Measurements from ENCODE around the gene BTG1. TPM values are rescaled to one million over a fixed set of nuclear protein-coding genes. Genes with fewer than 3 reads are reported as not detected.

Gene BTG1
- total RNA-seq, 2 experiments from 2014 or later, result 32.8 to 93.4 TPM

DNA sequence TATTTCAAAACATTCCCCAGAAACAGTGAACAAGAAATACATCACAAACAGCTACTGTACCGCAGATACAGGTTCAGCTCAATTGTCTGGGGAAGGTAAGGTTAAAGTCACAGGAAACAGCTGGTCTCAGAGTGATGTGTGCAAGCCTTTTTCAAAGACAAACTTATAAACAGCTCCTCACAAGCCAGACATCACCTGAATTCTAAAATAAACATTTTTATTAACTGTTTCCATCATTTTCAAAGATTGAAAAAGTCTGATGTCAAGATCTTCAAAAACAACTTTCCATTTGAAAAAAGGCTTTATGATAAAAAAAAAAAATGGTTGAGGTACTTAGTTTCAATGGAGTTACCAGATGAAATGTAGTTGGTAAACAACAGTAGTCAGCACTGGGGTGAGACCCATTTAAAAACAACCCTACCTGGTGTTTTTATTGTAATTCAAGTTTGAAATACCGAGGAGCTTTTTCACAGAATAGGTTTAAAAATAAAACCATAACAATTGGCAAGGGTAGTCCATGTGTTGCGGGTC, 4.0 kb downstream of the BTG1 start:
- no peaks in the 10 kb centered on the region for H3K9me3 ChIP-seq (ENCODE audit: low read length)
- peak overlapping the region; percentile 34 for H3K27ac ChIP-seq (ENCODE audit: low read depth, low read length, poor library complexity, severe bottlenecking)
- peak; percentile 58 for DNase-seq (ENCODE audit: low spot score)
- peaks cover 81% of the 10 kb centered on the region for H4K20me1 ChIP-seq (ENCODE audit: insufficient read depth, low read length)
- intact Hi-C loops (cut with micrococcal nuclease; ENCODE audit: unreplicated experiment), result loop anchor here (5.0 kb wide), 2 partner anchors 149 to 329 kb away; no protein-coding TSS in a partner anchor
- H2AFZ ChIP-seq (ENCODE audit: low read length), result no peak overlapping the region
- CTCF ChIA-PET (ENCODE audit: unreplicated experiment), result no interaction called here
- H3K79me2 ChIP-seq (ENCODE audit: insufficient read depth, low read depth, low read length), result peaks cover 94% of the 10 kb centered on the region
- POLR2A ChIA-PET, result interaction anchor here (0.6 to 1.4 kb wide), 13 partner anchors 9 to 429 kb away, joined by 3 to 6 read pairs (median 3); no protein-coding TSS in a partner anchor
- H3K4me2 ChIP-seq (ENCODE audit: low read length), result peak overlapping the region; percentile 98
- BruUV-seq (replicated peaks), result no TSS peak
- no peaks in the 10 kb centered on the region for H3K9me2 ChIP-seq (ENCODE audit: insufficient read depth, low read length)
- TF ChIP-seq CTCF (conservative IDR thresholded peaks at IDR 0.05; ENCODE audit: low read length) (no peak), EZH2phosphoT487 (IDR thresholded peaks at IDR 0.05; ENCODE audit: borderline replicate concordance, low read depth, low read length) (no peak)
- peaks cover 83% of the 10 kb centered on the region for H3K36me3 ChIP-seq (ENCODE audit: insufficient read depth, low read length)
- peak overlapping the region; percentile 86 for H3K4me3 ChIP-seq (ENCODE audit: low read depth, low read length, poor library complexity, severe bottlenecking)
- peaks cover 33% of the 10 kb centered on the region for H3K4me1 ChIP-seq (ENCODE audit: insufficient read depth, low read length, poor library complexity, severe bottlenecking)

GRCh38 chr12:92140896-92141536, 4.6 kb downstream of the BTG1 start:
- intact Hi-C loops (cut with micrococcal nuclease; ENCODE audit: unreplicated experiment), result loop anchor here (5.0 kb wide), 2 partner anchors 149 to 329 kb away; no protein-coding TSS in a partner anchor
- Histone ChIP-seq H3K36me3 (ENCODE audit: insufficient read depth, low read length) (peaks cover 90% of the 10 kb centered on the region), H3K4me1 (ENCODE audit: insufficient read depth, low read length, poor library complexity, severe bottlenecking) (peaks cover 38% of the 10 kb centered on the region), H3K27ac (ENCODE audit: low read depth, low read length, poor library complexity, severe bottlenecking) (peak overlapping the region; percentile 34), H2AFZ (ENCODE audit: low read length) (no peak overlapping the region), H3K9me2 (ENCODE audit: insufficient read depth, low read length) (no peaks in the 10 kb centered on the region), H3K4me2 (ENCODE audit: low read length) (peak overlapping the region; percentile 98), H3K9me3 (ENCODE audit: low read length) (no peaks in the 10 kb centered on the region), H3K4me3 (ENCODE audit: low read depth, low read length, poor library complexity, severe bottlenecking) (peak overlapping the region; percentile 86), H3K79me2 (ENCODE audit: insufficient read depth, low read depth, low read length) (peaks cover 96% of the 10 kb centered on the region), H4K20me1 (ENCODE audit: insufficient read depth, low read length) (peaks cover 87% of the 10 kb centered on the region)
- BruUV-seq (replicated peaks), result no TSS peak
- CTCF ChIA-PET (ENCODE audit: unreplicated experiment), result no interaction called here
- POLR2A ChIA-PET, result interaction anchor here (0.7 to 1.4 kb wide), 11 partner anchors 8 to 430 kb away, joined by 3 to 6 read pairs (median 3); no protein-coding TSS in a partner anchor
- no peak for DNase-seq (ENCODE audit: low spot score)
- TF ChIP-seq CTCF (conservative IDR thresholded peaks at IDR 0.05; ENCODE audit: low read length), result no peak
- TF ChIP-seq EZH2phosphoT487 (IDR thresholded peaks at IDR 0.05; ENCODE audit: borderline replicate concordance, low read depth, low read length), result no peak

GRCh38 chr12:92140156-92140555, 5.5 kb downstream of the BTG1 start:
- peaks cover 96% of the 10 kb centered on the region for H3K36me3 ChIP-seq (ENCODE audit: insufficient read depth, low read length)
- H2AFZ ChIP-seq (ENCODE audit: low read length), result no peak overlapping the region

More at GRCh38 chr12:92140156-92140555, 5.5 kb downstream of the BTG1 start:
- TF ChIP-seq CTCF (conservative IDR thresholded peaks at IDR 0.05; ENCODE audit: low read length), result no peak
- no peaks in the 10 kb centered on the region for H3K9me3 ChIP-seq (ENCODE audit: low read length)
- POLR2A ChIA-PET, result no interaction called here
- H4K20me1 ChIP-seq (ENCODE audit: insufficient read depth, low read length), result peaks cover 91% of the 10 kb centered on the region
- H3K27ac ChIP-seq (ENCODE audit: low read depth, low read length, poor library complexity, severe bottlenecking), result no peak overlapping the region
- peaks cover 100% of the 10 kb centered on the region for H3K79me2 ChIP-seq (ENCODE audit: insufficient read depth, low read depth, low read length)
- CTCF ChIA-PET (ENCODE audit: unreplicated experiment), result no interaction called here
- H3K9me2 ChIP-seq (ENCODE audit: insufficient read depth, low read length), result no peaks in the 10 kb centered on the region
- H3K4me3 ChIP-seq (ENCODE audit: low read depth, low read length, poor library complexity, severe bottlenecking), result peak overlapping the region; percentile 86
- peaks cover 47% of the 10 kb centered on the region for H3K4me1 ChIP-seq (ENCODE audit: insufficient read depth, low read length, poor library complexity, severe bottlenecking)
- H3K4me2 ChIP-seq (ENCODE audit: low read length), result peak overlapping the region; percentile 98
- no TSS peak for BruUV-seq (replicated peaks)
- DNase-seq (ENCODE audit: low spot score), result no peak
- intact Hi-C loops (cut with micrococcal nuclease; ENCODE audit: unreplicated experiment), result loop anchor here (5.0 kb wide), 2 partner anchors 148 to 328 kb away; no protein-coding TSS in a partner anchor
